Ureter (tissue), 1 donor: Measurements from ENCODE around the gene CYP2C19. TPM values are rescaled to one million over a fixed set of nuclear protein-coding genes. Genes with fewer than 3 reads are reported as not detected.
"Not testable (repeated sequence)": the region's sequence is repeated elsewhere in the genome, so short reads cannot be mapped to it uniquely, and the experiment has no call there.

Experiments used
- DNase-seq: peaks from one replicate; pipeline ENCODE4 v3.0.0-alpha.2; 2020; ENCODE audit warnings: low spot score
- total RNA-seq: library from RNA; stranded (reverse); gene quantifications from one replicate; pipeline ENCODE4 v1.2.4, GENCODE V29; 2023
- donor health status: DM: yes; HTN: yes; CAD: no.

CYP2C19 gene
- not detected for total RNA-seq

- DNase-seq = no peak
Measured at GRCh38 chr10:94762393-94762792, at the start of gene CYP2C19. CYP2C19 (plus strand) TSS chr10:94762681; CDS start chr10:94762706, 25 bp downstream.

- DNase-seq = no peak
Measured at GRCh38 chr10:94725871-94726270, 36.6 kb upstream of the CYP2C19 start.

- no peak for DNase-seq
Measured at GRCh38 chr10:94735197-94735596, 27.3 kb upstream of the CYP2C19 start.

GRCh38 chr10:94738588-94738987 lies 23.9 kb upstream of the CYP2C19 start:
- DNase-seq = no peak

- DNase-seq = no peak
Measured at GRCh38 chr10:94747137-94747536, 15.3 kb upstream of the CYP2C19 start.

GRCh38 chr10:94747838-94748237 lies 14.6 kb upstream of the CYP2C19 start:
- no peak for DNase-seq

GRCh38 chr10:94757916-94758315 lies 4.6 kb upstream of the CYP2C19 start:
- no peak for DNase-seq

GRCh38 chr10:94760586-94761178 lies 1.8 kb upstream of the CYP2C19 start:
- no peak for DNase-seq

GRCh38 chr10:94775425-94775824 lies 12.9 kb downstream of the CYP2C19 start:
- not testable (repeated sequence) for DNase-seq

GRCh38 chr10:94777886-94778458 lies 15.5 kb downstream of the CYP2C19 start:
- no peak for DNase-seq

GRCh38 chr10:94780844-94781243 lies 18.4 kb downstream of the CYP2C19 start:
- DNase-seq = no peak

- no peak for DNase-seq
Measured at GRCh38 chr10:94784256-94784655, 21.8 kb downstream of the CYP2C19 start.

- DNase-seq = no peak
Measured at GRCh38 chr10:94785211-94785610, 22.7 kb downstream of the CYP2C19 start.

- not testable (repeated sequence) for DNase-seq
Measured at GRCh38 chr10:94800551-94800950, 38.1 kb downstream of the CYP2C19 start.

- DNase-seq = no peak
Measured at GRCh38 chr10:94803307-94803706, 40.8 kb downstream of the CYP2C19 start.

GRCh38 chr10:94830025-94830424 lies 67.5 kb downstream of the CYP2C19 start:
- DNase-seq = not testable (repeated sequence)

GRCh38 chr10:94846204-94846603 lies 83.7 kb downstream of the CYP2C19 start:
- no peak for DNase-seq

GRCh38 chr10:94850766-94851165 lies 88.3 kb downstream of the CYP2C19 start:
- no peak for DNase-seq

- DNase-seq = no peak
Measured at GRCh38 chr10:94851263-94851662, 88.8 kb downstream of the CYP2C19 start.

- no peak for DNase-seq
Measured at GRCh38 chr10:94852438-94852837, 90.0 kb downstream of the CYP2C19 start.

GRCh38 chr10:94853065-94853464 lies 90.6 kb downstream of the CYP2C19 start:
- no peak for DNase-seq

- DNase-seq = no peak
Measured at GRCh38 chr10:94858005-94858404, 95.5 kb downstream of the CYP2C19 start.

GRCh38 chr10:94859086-94859485 lies 96.6 kb downstream of the CYP2C19 start:
- DNase-seq = no peak

GRCh38 chr10:94878649-94879048 lies 116.2 kb downstream of the CYP2C19 start:
- no peak for DNase-seq
